OCI-LY3 (cell line): ENCODE data around the gene KCNG4.

Experiments used
- EZH2phosphoT487 ChIP-seq: fragments of 200-600 bp; shearing (Covaris generic); IDR thresholded peaks from 2 replicates; pipeline ENCODE4 v1.6.1; 2018; ENCODE audit warnings: antibody characterized with exemption, mixed run types, low read depth
- TF ChIP-seq, protein P1 (sequence below): fragments of 200-600, 300-600 bp; sonication (generic); IDR thresholded peaks from 2 replicates; pipeline ENCODE4 v1.5.1; 2014; ENCODE audit warnings: antibody characterized with exemption, low read length, low read depth

DNA sequence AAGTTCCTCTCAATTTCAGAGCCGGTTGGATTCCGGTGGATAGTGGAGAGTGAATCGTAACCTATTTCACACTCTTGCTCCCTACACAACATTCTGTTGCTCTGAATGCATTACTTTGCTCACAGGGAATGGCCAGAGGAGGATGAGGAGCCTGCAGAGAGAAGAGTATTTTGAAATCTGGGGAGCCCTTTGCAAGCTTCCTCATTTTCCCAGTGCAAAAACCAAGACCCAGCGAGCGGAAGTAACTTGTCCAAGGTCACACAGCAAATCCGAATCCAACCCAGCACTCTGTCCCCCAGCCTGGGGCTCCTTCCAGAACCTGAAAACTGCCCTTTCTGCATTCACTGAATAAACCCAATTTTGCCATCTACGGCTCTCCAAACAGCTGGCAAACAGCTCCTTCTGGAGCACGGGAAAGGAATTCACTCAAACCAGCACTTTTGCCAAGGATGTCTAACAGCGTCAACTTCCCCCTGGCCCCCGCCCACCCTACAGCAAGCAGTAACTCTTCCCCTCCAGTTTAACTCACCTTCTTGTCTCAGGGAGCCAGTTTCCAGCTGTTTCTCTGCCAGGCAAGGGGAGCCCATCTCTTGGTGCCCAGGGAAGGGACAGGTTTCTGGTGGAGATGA is 557 bp downstream of the KCNG4 start:
- TF ChIP-seq, protein P1, sequence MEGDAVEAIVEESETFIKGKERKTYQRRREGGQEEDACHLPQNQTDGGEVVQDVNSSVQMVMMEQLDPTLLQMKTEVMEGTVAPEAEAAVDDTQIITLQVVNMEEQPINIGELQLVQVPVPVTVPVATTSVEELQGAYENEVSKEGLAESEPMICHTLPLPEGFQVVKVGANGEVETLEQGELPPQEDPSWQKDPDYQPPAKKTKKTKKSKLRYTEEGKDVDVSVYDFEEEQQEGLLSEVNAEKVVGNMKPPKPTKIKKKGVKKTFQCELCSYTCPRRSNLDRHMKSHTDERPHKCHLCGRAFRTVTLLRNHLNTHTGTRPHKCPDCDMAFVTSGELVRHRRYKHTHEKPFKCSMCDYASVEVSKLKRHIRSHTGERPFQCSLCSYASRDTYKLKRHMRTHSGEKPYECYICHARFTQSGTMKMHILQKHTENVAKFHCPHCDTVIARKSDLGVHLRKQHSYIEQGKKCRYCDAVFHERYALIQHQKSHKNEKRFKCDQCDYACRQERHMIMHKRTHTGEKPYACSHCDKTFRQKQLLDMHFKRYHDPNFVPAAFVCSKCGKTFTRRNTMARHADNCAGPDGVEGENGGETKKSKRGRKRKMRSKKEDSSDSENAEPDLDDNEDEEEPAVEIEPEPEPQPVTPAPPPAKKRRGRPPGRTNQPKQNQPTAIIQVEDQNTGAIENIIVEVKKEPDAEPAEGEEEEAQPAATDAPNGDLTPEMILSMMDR = no peak
- TF ChIP-seq EZH2phosphoT487 = no peak
